ENCODE results near the gene TAPT1. TPM values are rescaled to one million over a fixed set of nuclear protein-coding genes. Genes with fewer than 3 reads are reported as not detected.

Gene TAPT1
- total and polyA plus RNA-seq, 2 donors (not counting 3 experiments of a cell fraction or from before 2014, with no cell fraction given): 6.9 to 17.5 TPM

DNA sequence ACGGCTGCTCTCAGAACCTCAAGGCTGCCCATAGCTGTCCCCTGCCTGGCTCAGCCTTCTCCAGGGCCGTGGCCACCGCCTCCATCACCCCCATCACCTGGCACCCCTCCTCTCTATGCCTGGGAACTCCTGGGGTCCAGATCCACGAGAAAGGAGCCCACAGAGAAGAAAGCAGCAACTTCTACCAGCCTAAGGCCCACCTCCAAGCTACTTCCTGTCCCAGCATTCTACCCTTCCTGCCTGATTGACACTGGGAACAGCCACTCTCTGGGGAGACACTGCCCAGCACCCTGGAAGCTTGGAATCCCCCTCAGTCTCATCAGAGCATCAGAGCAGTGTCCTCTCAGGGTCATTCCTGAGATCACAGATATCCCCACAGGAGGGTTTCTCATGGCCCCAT, 105.6 kb downstream of the TAPT1 start:
- no TSS peak for BruUV-seq (replicated peaks)
- no peaks in the 10 kb centered on the region for H3K9me1 ChIP-seq (replicated peaks; ENCODE audit: control insufficient read depth, extremely low read depth, insufficient read depth, low read length)
- intact Hi-C loops (cut with micrococcal nuclease) (no loop called here), dilution Hi-C loops (cut with MboI; ENCODE audit: extremely low pct_ligation_motif_present, low sequenced_read_pairs) (no loop called here)
- no peak overlapping the region for H2AFZ ChIP-seq (ENCODE audit: low read depth, low read length)
- H3K36me3 ChIP-seq (ENCODE audit: control insufficient read depth in 2 of 2, extremely low read depth in 1 of 2, insufficient read depth in 2 of 2, low read length in 2 of 2): no peaks in the 10 kb centered on the region
- H3K9ac ChIP-seq (replicated peaks; ENCODE audit: extremely low read depth, insufficient read depth, low read length): no peak overlapping the region
- CTCF ChIA-PET: no interaction called here
- POLR2A ChIA-PET: no interaction called here
- no peak for TF ChIP-seq POLR2AphosphoS5 (IDR thresholded peaks at IDR 0.05; ENCODE audit: insufficient read depth, low read depth, low read length)
- no peak for TF ChIP-seq FOS (IDR thresholded peaks at IDR 0.05; ENCODE audit: borderline replicate concordance, insufficient read depth, low read length)
- TF ChIP-seq MAX (IDR thresholded peaks at IDR 0.05; ENCODE audit: insufficient read depth, insufficient read length): no peak
- no peak for TF ChIP-seq POLR2A (IDR thresholded peaks at IDR 0.05; ENCODE audit: low read depth, low read length)
- TF ChIP-seq JUN (IDR thresholded peaks at IDR 0.05; ENCODE audit: borderline replicate concordance, insufficient read depth, insufficient read length, low read depth): no peak
- no peak for FAIRE-seq
- no peaks in the 10 kb centered on the region for H3K4me1 ChIP-seq (ENCODE audit: control insufficient read depth, extremely low read depth, insufficient read depth, low read length)
- no peak overlapping the region for H3K4me3 ChIP-seq (replicated peaks in 1 of 3; ENCODE audit: insufficient read depth in 1 of 3, low read depth in 1 of 3, low read length in 3 of 3)
- H3K27ac ChIP-seq (ENCODE audit: insufficient read depth, low read depth, low read length): no peak overlapping the region
- no peak overlapping the region for H3K4me2 ChIP-seq (ENCODE audit: insufficient read depth, low read length)
- no peaks in the 10 kb centered on the region for H3K79me2 ChIP-seq (ENCODE audit: control insufficient read depth, insufficient read depth, low read length)
- peaks cover 0 to 6% of the 10 kb centered on the region in 2 experiments for H3K27me3 ChIP-seq (ENCODE audit: control insufficient read depth in 2 of 2, insufficient read depth in 2 of 2, low read length in 2 of 2)
- no peak for DNase-seq (ENCODE audit: low read depth, low spot score)
- no peaks in the 10 kb centered on the region for H3K9me3 ChIP-seq (replicated peaks; ENCODE audit: control insufficient read depth, insufficient read depth, low read length)
- no peaks in the 10 kb centered on the region for H4K20me1 ChIP-seq (replicated peaks; ENCODE audit: control insufficient read depth, extremely low read depth, insufficient read depth, low read length)

- CTCF ChIA-PET: no interaction called here
- no peaks in the 10 kb centered on the region for H3K9me3 ChIP-seq (replicated peaks; ENCODE audit: control insufficient read depth, insufficient read depth, low read length)
- H3K4me3 ChIP-seq (replicated peaks in 1 of 3; ENCODE audit: insufficient read depth in 1 of 3, low read depth in 1 of 3, low read length in 3 of 3): no peak overlapping the region
- H3K9me1 ChIP-seq (replicated peaks; ENCODE audit: control insufficient read depth, extremely low read depth, insufficient read depth, low read length): no peaks in the 10 kb centered on the region
- no peak for TF ChIP-seq GATA2 (IDR thresholded peaks at IDR 0.05; ENCODE audit: insufficient read depth, insufficient read length, low read depth, low read length)
- TF ChIP-seq, protein P1, sequence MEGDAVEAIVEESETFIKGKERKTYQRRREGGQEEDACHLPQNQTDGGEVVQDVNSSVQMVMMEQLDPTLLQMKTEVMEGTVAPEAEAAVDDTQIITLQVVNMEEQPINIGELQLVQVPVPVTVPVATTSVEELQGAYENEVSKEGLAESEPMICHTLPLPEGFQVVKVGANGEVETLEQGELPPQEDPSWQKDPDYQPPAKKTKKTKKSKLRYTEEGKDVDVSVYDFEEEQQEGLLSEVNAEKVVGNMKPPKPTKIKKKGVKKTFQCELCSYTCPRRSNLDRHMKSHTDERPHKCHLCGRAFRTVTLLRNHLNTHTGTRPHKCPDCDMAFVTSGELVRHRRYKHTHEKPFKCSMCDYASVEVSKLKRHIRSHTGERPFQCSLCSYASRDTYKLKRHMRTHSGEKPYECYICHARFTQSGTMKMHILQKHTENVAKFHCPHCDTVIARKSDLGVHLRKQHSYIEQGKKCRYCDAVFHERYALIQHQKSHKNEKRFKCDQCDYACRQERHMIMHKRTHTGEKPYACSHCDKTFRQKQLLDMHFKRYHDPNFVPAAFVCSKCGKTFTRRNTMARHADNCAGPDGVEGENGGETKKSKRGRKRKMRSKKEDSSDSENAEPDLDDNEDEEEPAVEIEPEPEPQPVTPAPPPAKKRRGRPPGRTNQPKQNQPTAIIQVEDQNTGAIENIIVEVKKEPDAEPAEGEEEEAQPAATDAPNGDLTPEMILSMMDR (IDR thresholded peaks at IDR 0.05; ENCODE audit: extremely low read depth in 1 of 2, insufficient read depth in 1 of 2, low read depth in 1 of 2, low read length in 2 of 2): no peak
- TF ChIP-seq EZH2 (IDR thresholded peaks at IDR 0.05; ENCODE audit: borderline replicate concordance, low read depth, low read length, severe bottlenecking): no peak
- no peak for TF ChIP-seq POLR2A (IDR thresholded peaks at IDR 0.05; ENCODE audit: low read depth, low read length)
- no peak for TF ChIP-seq MYC (IDR thresholded peaks at IDR 0.05; ENCODE audit: low read depth, low read length)
- no peak for TF ChIP-seq JUN (IDR thresholded peaks at IDR 0.05; ENCODE audit: borderline replicate concordance, insufficient read depth, insufficient read length, low read depth)
- TF ChIP-seq POLR2AphosphoS5 (IDR thresholded peaks at IDR 0.05; ENCODE audit: insufficient read depth, low read depth, low read length): no peak
- TF ChIP-seq FOS (IDR thresholded peaks at IDR 0.05; ENCODE audit: borderline replicate concordance, insufficient read depth, low read length): no peak
- TF ChIP-seq MAX (IDR thresholded peaks at IDR 0.05; ENCODE audit: insufficient read depth, insufficient read length): no peak
- no TSS peak for BruUV-seq (replicated peaks)
- no peaks in the 10 kb centered on the region for H3K79me2 ChIP-seq (ENCODE audit: control insufficient read depth, insufficient read depth, low read length)
- no peaks in the 10 kb centered on the region for H3K36me3 ChIP-seq (ENCODE audit: control insufficient read depth in 2 of 2, extremely low read depth in 1 of 2, insufficient read depth in 2 of 2, low read length in 2 of 2)
- H2AFZ ChIP-seq (ENCODE audit: low read depth, low read length): no peak overlapping the region
- H3K27me3 ChIP-seq (ENCODE audit: control insufficient read depth in 2 of 2, insufficient read depth in 2 of 2, low read length in 2 of 2): peaks cover 0 to 6% of the 10 kb centered on the region in 2 experiments
- no peaks in the 10 kb centered on the region for H3K4me1 ChIP-seq (ENCODE audit: control insufficient read depth, extremely low read depth, insufficient read depth, low read length)
- no peak overlapping the region for H3K4me2 ChIP-seq (ENCODE audit: insufficient read depth, low read length)
- DNase-seq (ENCODE audit: low read depth, low spot score) (no peak), FAIRE-seq (no peak)
- no peaks in the 10 kb centered on the region for H4K20me1 ChIP-seq (replicated peaks; ENCODE audit: control insufficient read depth, extremely low read depth, insufficient read depth, low read length)
- POLR2A ChIA-PET: no interaction called here
- H3K9ac ChIP-seq (replicated peaks; ENCODE audit: extremely low read depth, insufficient read depth, low read length): no peak overlapping the region
- H3K27ac ChIP-seq (ENCODE audit: insufficient read depth, low read depth, low read length): no peak overlapping the region
- intact Hi-C loops (cut with micrococcal nuclease) (no loop called here), dilution Hi-C loops (cut with MboI; ENCODE audit: extremely low pct_ligation_motif_present, low sequenced_read_pairs) (no loop called here)
These were observed 106.3 kb downstream of the TAPT1 start for GRCh38 chr4:16119981-16120380.
